ENCODE data around the gene FBXW10B.
"Not testable (repeated sequence)": the region's sequence is repeated elsewhere in the genome, so short reads cannot be mapped to it uniquely, and the experiment has no call there.

- not testable (repeated sequence) for TF ChIP-seq POLR2AphosphoS5, CTCF (IDR thresholded peaks at IDR 0.05)
Observed at GRCh38 chr17:15623661-15624209, 4.2 kb upstream of the FBXW10B start.
